Measurements from ENCODE around the gene AGBL1.

Gene AGBL1

DNA sequence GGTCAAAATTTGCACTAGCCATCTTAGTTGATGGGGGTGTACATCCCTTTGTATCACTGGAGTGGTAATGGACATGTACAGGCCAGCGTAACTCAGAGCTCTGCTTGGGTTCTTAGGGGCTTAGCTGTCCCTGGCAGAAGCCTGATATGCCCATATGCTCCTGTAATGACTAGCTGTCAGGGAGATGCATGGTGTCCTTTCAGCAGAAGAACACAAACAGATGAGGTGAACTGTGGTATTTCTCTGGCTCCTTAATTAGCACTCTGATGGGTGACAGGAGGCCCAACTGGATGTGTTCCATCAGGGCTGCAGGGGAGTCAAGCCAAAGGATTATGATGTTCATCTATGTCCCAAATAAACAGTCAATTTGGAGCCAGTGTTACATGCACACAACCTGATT, 774.5 kb downstream of the AGBL1 start:
- no peak overlapping the region for H3K4me2 ChIP-seq (ENCODE audit: insufficient read depth, low read length)
- no peak overlapping the region for H3K4me3 ChIP-seq (ENCODE audit: low read depth in 1 of 2, low read length in 2 of 2)
- no peaks in the 10 kb centered on the region for H3K9me3 ChIP-seq (ENCODE audit: insufficient read depth, low read length, severe bottlenecking)
- H3K4me1 ChIP-seq (ENCODE audit: insufficient read depth, low read length), result no peaks in the 10 kb centered on the region
- no peaks in the 10 kb centered on the region for H3K27me3 ChIP-seq (ENCODE audit: insufficient read depth, low read length, poor library complexity)
- no peaks in the 10 kb centered on the region for H4K20me1 ChIP-seq (ENCODE audit: insufficient read depth, low read length)
- no peaks in the 10 kb centered on the region for H3K36me3 ChIP-seq (ENCODE audit: insufficient read depth, low read length)
- H3K9ac ChIP-seq (ENCODE audit: low read depth, low read length), result no peak overlapping the region
- H2AFZ ChIP-seq (ENCODE audit: low read depth, low read length), result no peak overlapping the region
- H3K27ac ChIP-seq (ENCODE audit: low read length), result no peak overlapping the region
- TF ChIP-seq EZH2 (IDR thresholded peaks at IDR 0.05; ENCODE audit: borderline replicate concordance, low read depth, low read length, severe bottlenecking) (no peak), CTCF (IDR thresholded peaks at IDR 0.05; ENCODE audit: borderline replicate concordance, extremely low read depth, low read length, poor library complexity, severe bottlenecking) (no peak)
- no peak for ATAC-seq (ENCODE audit: insufficient read depth, low read depth)
- H3K79me2 ChIP-seq (ENCODE audit: insufficient read depth, low read length), result no peaks in the 10 kb centered on the region
- DNase-seq, result no peak

DNA sequence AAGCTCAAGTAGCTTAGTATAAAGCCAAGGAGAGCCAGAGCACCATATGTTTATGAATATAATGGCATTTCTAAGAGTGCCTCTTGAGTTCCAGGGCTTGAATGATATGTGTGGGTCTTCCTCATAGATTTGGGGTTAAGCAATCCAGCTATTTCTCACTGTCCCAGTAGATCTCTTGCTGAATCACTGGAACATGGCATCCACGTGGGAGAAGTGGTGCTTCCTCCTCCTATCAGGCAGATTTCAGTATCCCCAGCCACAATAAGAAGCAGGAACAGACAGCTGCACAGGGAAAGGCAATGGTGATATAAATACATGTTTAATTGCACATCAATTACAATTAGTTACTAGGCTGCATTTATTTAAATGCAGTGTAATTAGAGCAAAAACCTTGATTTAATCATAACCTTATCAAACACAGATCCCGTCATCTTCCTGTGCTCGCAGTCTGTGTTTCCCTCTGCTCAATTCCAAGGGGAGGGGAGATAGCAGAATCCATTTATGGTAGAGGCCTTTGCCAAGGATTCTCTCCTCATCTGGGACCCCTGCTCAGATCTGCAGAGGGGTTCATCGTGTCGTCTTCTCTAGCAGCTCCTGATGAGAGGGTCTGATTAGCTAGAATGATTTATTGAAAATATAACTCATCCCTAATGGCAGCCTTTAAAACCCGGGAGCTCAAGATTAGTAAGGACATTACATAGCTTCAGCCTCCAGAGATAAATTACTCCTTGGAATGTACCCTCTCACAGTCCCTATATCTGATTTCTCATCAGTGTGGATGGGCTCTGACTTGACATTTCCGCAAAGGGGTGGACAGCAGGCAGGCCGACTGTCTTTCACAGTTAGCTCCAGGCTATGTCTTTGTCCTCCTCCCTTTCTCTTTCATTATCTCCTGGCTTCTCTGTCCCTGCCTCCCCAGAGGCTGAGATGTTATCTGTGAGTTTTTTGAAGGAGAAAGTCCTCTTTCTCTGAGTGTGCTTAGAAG, 775.9 kb downstream of the AGBL1 start:
- H3K27ac ChIP-seq (ENCODE audit: low read length), result no peak overlapping the region
- ATAC-seq (ENCODE audit: insufficient read depth, low read depth), result no peak
- no peaks in the 10 kb centered on the region for H3K79me2 ChIP-seq (ENCODE audit: insufficient read depth, low read length)
- H3K9me3 ChIP-seq (ENCODE audit: insufficient read depth, low read length, severe bottlenecking), result no peaks in the 10 kb centered on the region
- TF ChIP-seq CTCF (IDR thresholded peaks at IDR 0.05; ENCODE audit: borderline replicate concordance, extremely low read depth, low read length, poor library complexity, severe bottlenecking) (no peak), EZH2 (IDR thresholded peaks at IDR 0.05; ENCODE audit: borderline replicate concordance, low read depth, low read length, severe bottlenecking) (no peak)
- no peak overlapping the region for H3K4me2 ChIP-seq (ENCODE audit: insufficient read depth, low read length)
- no peak overlapping the region for H3K4me3 ChIP-seq (ENCODE audit: low read depth in 1 of 2, low read length in 2 of 2)
- H2AFZ ChIP-seq (ENCODE audit: low read depth, low read length), result no peak overlapping the region
- no peak for DNase-seq
- no peak overlapping the region for H3K9ac ChIP-seq (ENCODE audit: low read depth, low read length)
- H4K20me1 ChIP-seq (ENCODE audit: insufficient read depth, low read length), result no peaks in the 10 kb centered on the region
- no peaks in the 10 kb centered on the region for H3K27me3 ChIP-seq (ENCODE audit: insufficient read depth, low read length, poor library complexity)
- H3K4me1 ChIP-seq (ENCODE audit: insufficient read depth, low read length), result no peaks in the 10 kb centered on the region
- no peaks in the 10 kb centered on the region for H3K36me3 ChIP-seq (ENCODE audit: insufficient read depth, low read length)

GRCh38 chr15:86857701-86858100, 778.0 kb downstream of the AGBL1 start:
- Histone ChIP-seq H3K27ac (ENCODE audit: low read length) (no peak overlapping the region), H3K79me2 (ENCODE audit: insufficient read depth, low read length) (no peaks in the 10 kb centered on the region), H3K4me2 (ENCODE audit: insufficient read depth, low read length) (no peak overlapping the region), H3K9ac (ENCODE audit: low read depth, low read length) (no peak overlapping the region), H3K9me3 (ENCODE audit: insufficient read depth, low read length, severe bottlenecking) (no peaks in the 10 kb centered on the region), H4K20me1 (ENCODE audit: insufficient read depth, low read length) (no peaks in the 10 kb centered on the region), H2AFZ (ENCODE audit: low read depth, low read length) (no peak overlapping the region), H3K4me3 (ENCODE audit: low read depth in 1 of 2, low read length in 2 of 2) (no peak overlapping the region), H3K36me3 (ENCODE audit: insufficient read depth, low read length) (no peaks in the 10 kb centered on the region), H3K4me1 (ENCODE audit: insufficient read depth, low read length) (no peaks in the 10 kb centered on the region), H3K27me3 (ENCODE audit: insufficient read depth, low read length, poor library complexity) (no peaks in the 10 kb centered on the region)
- TF ChIP-seq EZH2 (IDR thresholded peaks at IDR 0.05; ENCODE audit: borderline replicate concordance, low read depth, low read length, severe bottlenecking) (no peak), CTCF (IDR thresholded peaks at IDR 0.05; ENCODE audit: borderline replicate concordance, extremely low read depth, low read length, poor library complexity, severe bottlenecking) (no peak)
- no peak for ATAC-seq (ENCODE audit: insufficient read depth, low read depth)
- no peak for DNase-seq

Data from DND-41 (cell line).